Upper lobe of left lung (tissue), 6 donors: ENCODE measurements around the gene SOX8. TPM values are rescaled to one million over a fixed set of nuclear protein-coding genes. Genes with fewer than 3 reads are reported as not detected.

Experiments used
- ATAC-seq, 2 donors: fragments of 200-7000 bp; cut with Tn5 transposase; one replicate each; pipeline ENCODE4 v1.9.1; 2022; ENCODE audit warnings: mild to moderate bottlenecking in 2 of 2, moderate library complexity in 2 of 2; ENCODE audit not compliant: low FRiP score in 2 of 2
- DNase-seq, 2 donors: peaks; one replicate each; pipeline ENCODE4 v3.0.0-alpha.2; 2019 to 2020
- H3K27ac ChIP-seq, 4 donors: fragments of 200-600 bp; sonication (generic); one replicate each; pipeline ENCODE4 v1.5.1; 2016 to 2019
- H3K27me3 ChIP-seq, 4 donors: fragments of 200-600 bp; sonication (generic); one replicate each; pipeline ENCODE4 v1.5.1; 2017 to 2019
- H3K36me3 ChIP-seq, 4 donors: fragments of 200-600 bp; sonication (generic); one replicate each; pipeline ENCODE4 v1.5.1; 2016 to 2019
- H3K4me1 ChIP-seq, 4 donors: fragments of 200-600 bp; sonication (generic); one replicate each; pipeline ENCODE4 v1.5.1; 2018 to 2019
- H3K4me3 ChIP-seq, 4 donors: fragments of 200-600 bp; sonication (generic); one replicate each; pipeline ENCODE4 v1.5.1; 2017 to 2019; ENCODE audit warnings: mild to moderate bottlenecking in 2 of 4, moderate library complexity in 1 of 4
- H3K9me3 ChIP-seq, 4 donors: fragments of 200-600 bp; sonication (generic); one replicate each; pipeline ENCODE4 v1.5.1; 2018 to 2019
- EP300 ChIP-seq, 4 donors: sonication (generic); formaldehyde crosslinking; IDR thresholded peaks; one replicate each; pipeline ENCODE4 v1.5.1; 2017; ENCODE audit warnings: antibody characterized with exemption in 4 of 4, control low read depth in 2 of 4
- POLR2A ChIP-seq, 4 donors: fragments of 450-650 bp; IDR thresholded peaks; one replicate each; pipeline ENCODE4 v1.5.1; 2016 to 2017; ENCODE audit warnings: antibody characterized with exemption in 4 of 4, mild to moderate bottlenecking in 2 of 4
- POLR2AphosphoS5 ChIP-seq, 2 donors: sonication (generic); formaldehyde crosslinking; IDR thresholded peaks; one replicate each; pipeline ENCODE4 v1.5.1; 2017; ENCODE audit warnings: antibody characterized with exemption in 2 of 2
- WGBS, 2 donors: methylation state at CpG; one replicate each; pipeline ENCODE4 v1.1.5; 2017 to 2018; 5-methylcytosine and 5-hydroxymethylcytosine counted together
- total RNA-seq, 6 donors: library from RNA; depleted of rRNA in 4 of 6; stranded (reverse); fragments of >200 nt in 4 of 6; gene quantifications; one replicate each; pipeline versions ENCODE4 v1.1.0 to v1.2.1, GENCODE V29; 2016 to 2021
- TF ChIP-seq, protein P1 (sequence below), 6 experiments: fragments of 450-650 bp in 4 of 6; fragments of 200-600 bp in 2 of 6; sonication (generic) in 2 of 6; IDR thresholded peaks; one replicate each; pipeline ENCODE4 v1.5.1; 2016 to 2019; ENCODE audit warnings: antibody characterized with exemption in 6 of 6
- donor health status: DM: no; HTN: no; CAD: no; lungs with moderate emphysema.
- donor health status: DM: no; HTN: yes; CAD: no; lungs with severe emphysema.

SOX8 gene
- total RNA-seq, 6 donors from 2014 or later: 0.14 to 1.1 (median 0.57) TPM

DNA sequence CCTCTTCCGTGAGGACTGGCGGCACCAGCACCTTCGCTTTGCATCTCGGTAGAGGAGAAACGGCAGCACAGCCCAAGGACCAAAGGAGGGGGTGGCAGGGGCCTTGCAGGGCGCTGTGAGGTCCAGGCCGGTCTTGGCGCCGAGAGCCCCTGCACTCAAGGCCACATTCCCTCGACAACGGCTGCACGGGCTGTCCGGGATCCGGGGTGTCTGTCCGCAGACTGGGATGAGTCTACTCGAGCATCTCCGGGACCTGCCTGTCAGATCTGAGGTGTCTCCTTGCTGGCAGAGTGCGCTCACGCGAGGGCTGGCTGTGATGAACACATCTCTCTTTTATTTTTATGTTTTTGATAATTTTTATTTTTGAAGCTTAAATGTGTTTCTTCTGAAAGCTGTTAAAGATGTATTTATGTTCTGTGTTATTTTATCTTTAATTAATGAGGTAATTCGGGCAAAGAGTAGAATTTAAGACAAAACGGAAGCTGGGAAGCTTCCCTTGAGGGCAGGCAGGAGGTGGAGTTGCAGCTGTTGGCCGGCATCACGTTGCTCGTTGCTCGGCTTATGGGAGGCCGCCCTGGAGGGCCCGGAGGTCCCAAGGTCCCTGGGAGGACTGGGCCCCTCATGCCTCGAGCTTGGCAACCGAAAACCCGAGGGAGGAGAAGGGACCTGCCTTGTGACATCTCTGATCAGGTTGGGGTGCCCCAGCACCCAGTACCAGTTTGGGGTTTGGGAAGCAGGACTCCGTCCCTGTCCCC lies 4.3 kb downstream of the SOX8 start:
- WGBS, 2 donors: 88 to 92% methylated on average over 30 to 32 of the region's 32 CpGs
- Histone ChIP-seq H3K9me3 (no peaks in the 10 kb centered on the region), H3K4me1 (peaks cover 7 to 18% (median 10%) of the 10 kb centered on the region in 4 donors), H3K27ac (no peak overlapping the region), H3K36me3 (no peaks in the 10 kb centered on the region), H3K27me3 (peaks cover 0 to 26% (median 10%) of the 10 kb centered on the region in 4 donors), H3K4me3 (no peak overlapping the region)
- TF ChIP-seq POLR2AphosphoS5 (IDR thresholded peaks at IDR 0.05): no peak
- TF ChIP-seq POLR2A (IDR thresholded peaks at IDR 0.05): no peak
- TF ChIP-seq EP300 (IDR thresholded peaks at IDR 0.05): no peak
- TF ChIP-seq, protein P1, sequence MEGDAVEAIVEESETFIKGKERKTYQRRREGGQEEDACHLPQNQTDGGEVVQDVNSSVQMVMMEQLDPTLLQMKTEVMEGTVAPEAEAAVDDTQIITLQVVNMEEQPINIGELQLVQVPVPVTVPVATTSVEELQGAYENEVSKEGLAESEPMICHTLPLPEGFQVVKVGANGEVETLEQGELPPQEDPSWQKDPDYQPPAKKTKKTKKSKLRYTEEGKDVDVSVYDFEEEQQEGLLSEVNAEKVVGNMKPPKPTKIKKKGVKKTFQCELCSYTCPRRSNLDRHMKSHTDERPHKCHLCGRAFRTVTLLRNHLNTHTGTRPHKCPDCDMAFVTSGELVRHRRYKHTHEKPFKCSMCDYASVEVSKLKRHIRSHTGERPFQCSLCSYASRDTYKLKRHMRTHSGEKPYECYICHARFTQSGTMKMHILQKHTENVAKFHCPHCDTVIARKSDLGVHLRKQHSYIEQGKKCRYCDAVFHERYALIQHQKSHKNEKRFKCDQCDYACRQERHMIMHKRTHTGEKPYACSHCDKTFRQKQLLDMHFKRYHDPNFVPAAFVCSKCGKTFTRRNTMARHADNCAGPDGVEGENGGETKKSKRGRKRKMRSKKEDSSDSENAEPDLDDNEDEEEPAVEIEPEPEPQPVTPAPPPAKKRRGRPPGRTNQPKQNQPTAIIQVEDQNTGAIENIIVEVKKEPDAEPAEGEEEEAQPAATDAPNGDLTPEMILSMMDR (IDR thresholded peaks at IDR 0.05): no peak
- DNase-seq: peak in 1 of 2 donors; percentile 74
- no peak for ATAC-seq

DNA sequence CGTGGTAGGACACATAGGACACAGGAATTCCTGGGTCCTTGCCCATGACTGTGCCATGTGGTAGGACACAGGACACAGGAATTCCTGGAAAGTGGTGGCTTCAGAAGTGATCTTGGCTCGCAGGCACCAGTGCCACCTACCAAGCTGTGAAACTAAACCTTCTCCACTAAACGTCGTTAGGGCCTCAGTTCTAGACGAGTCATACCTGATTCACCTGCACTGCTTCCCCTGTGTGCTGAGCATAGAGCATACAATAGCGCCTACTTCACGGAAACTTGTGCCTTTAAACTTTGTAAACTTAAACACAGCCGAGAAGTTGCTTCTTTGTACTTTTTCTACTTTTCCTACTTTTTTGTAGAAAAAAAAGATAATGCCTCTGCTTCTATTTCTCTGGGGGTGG lies 4.8 kb downstream of the SOX8 start:
- 82 to 86% methylated on average over 8 of the region's 8 CpGs for WGBS, 2 donors
- peaks cover 0 to 25% (median 8%) of the 10 kb centered on the region in 4 donors for H3K27me3 ChIP-seq
- H3K36me3 ChIP-seq: no peaks in the 10 kb centered on the region
- H3K4me1 ChIP-seq: peaks cover 4 to 12% (median 8%) of the 10 kb centered on the region in 4 donors
- TF ChIP-seq POLR2A (IDR thresholded peaks at IDR 0.05) (no peak), EP300 (IDR thresholded peaks at IDR 0.05) (no peak), POLR2AphosphoS5 (IDR thresholded peaks at IDR 0.05) (no peak)
- TF ChIP-seq, protein P1 (IDR thresholded peaks at IDR 0.05): no peak
- ATAC-seq (no peak), DNase-seq (no peak)
- no peak overlapping the region for H3K4me3 ChIP-seq
- no peak overlapping the region for H3K27ac ChIP-seq
- no peaks in the 10 kb centered on the region for H3K9me3 ChIP-seq

DNA sequence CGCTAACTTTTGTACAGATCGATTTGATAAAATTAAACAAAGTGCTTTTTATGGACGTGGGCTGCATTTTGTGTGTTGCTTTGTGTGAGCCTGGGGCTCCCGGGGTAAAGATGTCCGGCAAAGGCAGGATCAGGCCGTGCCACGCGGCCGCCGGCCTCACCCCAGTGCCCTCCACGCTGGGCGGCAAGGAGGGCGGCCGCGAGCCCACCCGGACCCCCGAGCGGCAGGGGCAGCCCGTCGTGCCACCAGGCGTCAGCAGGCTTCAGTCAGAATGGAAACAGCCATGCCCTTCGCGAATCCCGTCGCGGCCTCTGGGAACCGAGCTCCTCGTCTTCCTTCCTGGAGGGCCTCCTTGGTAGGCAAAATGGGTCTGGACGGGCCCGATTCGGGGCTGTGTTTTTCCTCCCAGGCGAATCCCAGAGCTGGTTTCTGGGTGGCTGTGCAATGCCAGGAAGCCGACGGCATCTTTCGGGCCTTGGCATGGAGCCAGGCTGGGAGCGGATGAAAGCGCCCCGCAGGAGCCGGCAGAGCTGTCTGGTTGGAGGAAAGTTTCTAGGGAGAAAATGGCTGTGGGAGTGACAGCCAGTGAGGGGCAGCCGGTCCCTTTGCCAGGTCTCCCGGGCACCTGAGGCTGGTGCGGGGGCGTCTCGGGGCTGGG lies 5.5 kb downstream of the SOX8 start:
- peak in 1 of 2 donors; percentile 76 for DNase-seq
- H3K27ac ChIP-seq: no peak overlapping the region
- no peaks in the 10 kb centered on the region for H3K36me3 ChIP-seq
- peaks cover 3 to 6% (median 3%) of the 10 kb centered on the region in 4 donors for H3K4me1 ChIP-seq
- no peak overlapping the region for H3K4me3 ChIP-seq
- WGBS, 2 donors: 69 to 72% methylated on average over 18 to 38 of the region's 44 CpGs
- no peaks in the 10 kb centered on the region for H3K9me3 ChIP-seq
- ATAC-seq: no peak
- H3K27me3 ChIP-seq: peaks cover 0 to 18% (median 4%) of the 10 kb centered on the region in 4 donors
- TF ChIP-seq POLR2A (IDR thresholded peaks at IDR 0.05): no peak
- no peak for TF ChIP-seq EP300 (IDR thresholded peaks at IDR 0.05)
- TF ChIP-seq, protein P1 (IDR thresholded peaks at IDR 0.05): no peak
- TF ChIP-seq POLR2AphosphoS5 (IDR thresholded peaks at IDR 0.05): no peak

DNA sequence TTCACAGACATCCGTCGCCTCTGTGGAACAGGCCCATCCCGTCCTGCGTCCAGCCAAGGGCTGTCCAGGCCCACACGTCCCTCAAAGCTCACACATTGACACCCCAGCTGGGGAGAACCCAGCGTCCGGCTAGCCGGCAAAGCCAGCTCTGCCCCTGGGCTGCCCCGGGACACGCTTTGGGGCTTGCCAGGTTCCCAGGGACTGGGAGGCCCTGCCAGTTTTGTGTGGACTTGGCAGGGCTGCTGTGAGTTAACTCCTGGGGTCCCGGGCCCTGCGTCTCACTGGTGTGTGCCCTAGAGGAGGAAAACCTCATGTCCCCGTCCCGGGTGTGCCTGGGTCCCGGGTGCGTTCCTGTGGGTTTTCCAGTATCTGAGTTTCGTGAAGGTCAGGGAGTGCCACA lies 6.3 kb downstream of the SOX8 start:
- DNase-seq (peak in 1 of 2 donors; percentile 73), ATAC-seq (no peak)
- TF ChIP-seq, protein P1 (IDR thresholded peaks at IDR 0.05): no peak
- no peak for TF ChIP-seq EP300 (IDR thresholded peaks at IDR 0.05)
- TF ChIP-seq POLR2AphosphoS5 (IDR thresholded peaks at IDR 0.05): no peak
- TF ChIP-seq POLR2A (IDR thresholded peaks at IDR 0.05): no peak
- H3K36me3 ChIP-seq: no peaks in the 10 kb centered on the region
- no peaks in the 10 kb centered on the region for H3K4me1 ChIP-seq
- H3K9me3 ChIP-seq: no peaks in the 10 kb centered on the region
- H3K4me3 ChIP-seq: no peak overlapping the region
- peaks cover 0 to 10% (median 0%) of the 10 kb centered on the region in 4 donors for H3K27me3 ChIP-seq
- H3K27ac ChIP-seq: no peak overlapping the region
- WGBS, 2 donors: 81 to 89% methylated on average over 14 to 17 of the region's 17 CpGs
